HEK293 (cell line): ENCODE measurements around the gene SAP25.

ENCODE experiments used
- AEBP2 ChIP-seq: fragments of 450-650 bp; formaldehyde crosslinking; IDR thresholded peaks from 2 replicates; pipeline ENCODE4 v1.5.1; 2016; ENCODE audit warnings: missing biosample characterization, missing genetic modification characterization, borderline replicate concordance
- BCL6B ChIP-seq: fragments of 450-650 bp; formaldehyde crosslinking; IDR thresholded peaks from 2 replicates; pipeline ENCODE4 v1.5.1; 2017; ENCODE audit warnings: missing biosample characterization, missing genetic modification characterization
- OVOL3 ChIP-seq: fragments of 450-650 bp; formaldehyde crosslinking; IDR thresholded peaks from 2 replicates; pipeline ENCODE4 v1.5.1; 2016; ENCODE audit warnings: missing biosample characterization, missing genetic modification characterization
- PBX3 ChIP-seq: sonication (generic); formaldehyde crosslinking; IDR thresholded peaks from 2 replicates; pipeline ENCODE4 v1.8.1; 2022; ENCODE audit warnings: mild to moderate bottlenecking, moderate library complexity, missing genetic modification reagents
- SP3 ChIP-seq: fragments of 450-650 bp; formaldehyde crosslinking; IDR thresholded peaks from 2 replicates; pipeline ENCODE4 v1.5.1; 2016; ENCODE audit warnings: missing biosample characterization, missing genetic modification characterization
- YY2 ChIP-seq: fragments of 450-650 bp; formaldehyde crosslinking; IDR thresholded peaks from 2 replicates; pipeline ENCODE4 v1.5.1; 2016; ENCODE audit warnings: missing biosample characterization, missing genetic modification characterization
- ZBTB44 ChIP-seq: fragments of 450-650 bp; IDR thresholded peaks from 2 replicates; pipeline ENCODE4 v1.5.1; 2018; ENCODE audit warnings: missing biosample characterization, mild to moderate bottlenecking, missing genetic modification characterization
- ZFP3 ChIP-seq: fragments of 450-650 bp; formaldehyde crosslinking; IDR thresholded peaks from 2 replicates; pipeline ENCODE4 v1.5.1; 2016; ENCODE audit warnings: low read depth, missing biosample characterization, missing genetic modification characterization
- ZFP69B ChIP-seq: fragments of 450-650 bp; formaldehyde crosslinking; IDR thresholded peaks from 2 replicates; pipeline ENCODE4 v1.5.1; 2016; ENCODE audit warnings: missing biosample characterization, missing genetic modification characterization
- ZNF114 ChIP-seq: fragments of 450-650 bp; formaldehyde crosslinking; IDR thresholded peaks from 2 replicates; pipeline ENCODE4 v1.5.0; 2017; ENCODE audit warnings: missing biosample characterization, missing genetic modification characterization
- ZNF148 ChIP-seq: fragments of 450-650 bp; formaldehyde crosslinking; IDR thresholded peaks from 2 replicates; pipeline ENCODE4 v1.5.0; 2017; ENCODE audit warnings: missing biosample characterization, missing genetic modification characterization, borderline replicate concordance
- ZNF211 ChIP-seq: fragments of 450-650 bp; formaldehyde crosslinking; IDR thresholded peaks from 2 replicates; pipeline ENCODE4 v1.5.1; 2016; ENCODE audit warnings: low read depth, missing biosample characterization, missing genetic modification characterization
- ZNF223 ChIP-seq: fragments of 450-650 bp; formaldehyde crosslinking; IDR thresholded peaks from 2 replicates; pipeline ENCODE4 v1.5.1; 2016; ENCODE audit warnings: missing biosample characterization, missing genetic modification characterization
- ZNF23 ChIP-seq: fragments of 450-650 bp; formaldehyde crosslinking; IDR thresholded peaks from 2 replicates; pipeline ENCODE4 v1.5.1; 2016; ENCODE audit warnings: missing biosample characterization, missing genetic modification characterization, borderline replicate concordance
- ZNF335 ChIP-seq: fragments of 450-650 bp; formaldehyde crosslinking; conservative IDR thresholded peaks from 2 replicates; pipeline ENCODE4 v1.5.1; 2016; ENCODE audit warnings: missing biosample characterization, missing genetic modification characterization
- ZNF350 ChIP-seq: fragments of 450-650 bp; formaldehyde crosslinking; IDR thresholded peaks from 2 replicates; pipeline ENCODE4 v1.5.0; 2017; ENCODE audit warnings: missing biosample characterization, mild to moderate bottlenecking, missing genetic modification characterization
- ZNF416 ChIP-seq: fragments of 450-650 bp; formaldehyde crosslinking; IDR thresholded peaks from 2 replicates; pipeline ENCODE4 v1.5.1; 2016; ENCODE audit warnings: missing biosample characterization, missing genetic modification characterization
- ZNF510 ChIP-seq: fragments of 450-650 bp; formaldehyde crosslinking; IDR thresholded peaks from 2 replicates; pipeline ENCODE4 v1.5.1; 2018; ENCODE audit warnings: mild to moderate bottlenecking, missing genetic modification characterization, missing biosample characterization; ENCODE audit not compliant: insufficient replicate concordance
- ZNF571 ChIP-seq: fragments of 450-650 bp; formaldehyde crosslinking; IDR thresholded peaks from 2 replicates; pipeline ENCODE4 v1.5.0; 2017; ENCODE audit warnings: missing biosample characterization, missing genetic modification characterization
- ZNF623 ChIP-seq: fragments of 450-650 bp; formaldehyde crosslinking; IDR thresholded peaks from 2 replicates; pipeline ENCODE4 v1.5.1; 2016; ENCODE audit warnings: missing biosample characterization, missing genetic modification characterization
- ZNF629 ChIP-seq: fragments of 450-650 bp; formaldehyde crosslinking; IDR thresholded peaks from 2 replicates; pipeline ENCODE4 v1.5.1; 2017; ENCODE audit warnings: missing biosample characterization, missing genetic modification characterization
- ZNF701 ChIP-seq: fragments of 450-650 bp; formaldehyde crosslinking; IDR thresholded peaks from 2 replicates; pipeline ENCODE4 v1.5.1; 2016; ENCODE audit warnings: missing biosample characterization, missing genetic modification characterization
- ZNF707 ChIP-seq: fragments of 450-650 bp; formaldehyde crosslinking; IDR thresholded peaks from 2 replicates; pipeline ENCODE4 v1.5.1; 2016; ENCODE audit warnings: missing biosample characterization, missing genetic modification characterization
- ZNF76 ChIP-seq: fragments of 450-650 bp; formaldehyde crosslinking; IDR thresholded peaks from 2 replicates; pipeline ENCODE4; 2016; ENCODE audit warnings: low read depth, missing biosample characterization, missing genetic modification characterization, borderline replicate concordance
- TF ChIP-seq, protein P1 (sequence below): fragments of 450-650 bp; formaldehyde crosslinking; optimal IDR thresholded peaks from 2 replicates; pipeline ENCODE3; 2016; ENCODE audit warnings: missing biosample characterization, mild to moderate bottlenecking, missing genetic modification characterization
- TF ChIP-seq, protein P2 (sequence below): fragments of 450-650 bp; formaldehyde crosslinking; IDR thresholded peaks from 2 replicates; pipeline ENCODE4 v1.5.1; 2016; ENCODE audit warnings: missing biosample characterization, missing genetic modification characterization
- TF ChIP-seq, protein P3 (sequence below): fragments of 450-650 bp; formaldehyde crosslinking; IDR thresholded peaks from 2 replicates; pipeline ENCODE4 v1.5.1; 2017; ENCODE audit warnings: missing biosample characterization, missing genetic modification characterization

SAP25 gene

GRCh38 chr7:100604028-100604975, 30.6 kb upstream of the SAP25 start (continued):
- TF ChIP-seq, protein P1, sequence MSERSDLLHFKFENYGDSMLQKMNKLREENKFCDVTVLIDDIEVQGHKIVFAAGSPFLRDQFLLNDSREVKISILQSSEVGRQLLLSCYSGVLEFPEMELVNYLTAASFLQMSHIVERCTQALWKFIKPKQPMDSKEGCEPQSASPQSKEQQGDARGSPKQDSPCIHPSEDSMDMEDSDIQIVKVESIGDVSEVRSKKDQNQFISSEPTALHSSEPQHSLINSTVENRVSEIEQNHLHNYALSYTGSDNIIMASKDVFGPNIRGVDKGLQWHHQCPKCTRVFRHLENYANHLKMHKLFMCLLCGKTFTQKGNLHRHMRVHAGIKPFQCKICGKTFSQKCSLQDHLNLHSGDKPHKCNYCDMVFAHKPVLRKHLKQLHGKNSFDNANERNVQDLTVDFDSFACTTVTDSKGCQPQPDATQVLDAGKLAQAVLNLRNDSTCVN (tag by site-specific recombination), result peak; percentile 37
- peak; percentile 24 for TF ChIP-seq ZNF629 (tag by site-specific recombination)
- no peak for TF ChIP-seq ZNF211 (tag by site-specific recombination)
- TF ChIP-seq PBX3 (CRISPR knock-in tag), result no peak
- TF ChIP-seq BCL6B (tag by site-specific recombination), result no peak
- no peak for TF ChIP-seq ZNF223 (tag by site-specific recombination)
- TF ChIP-seq ZNF335 (tag by site-specific recombination), result peak; percentile 98
- no peak for TF ChIP-seq ZFP69B (tag by site-specific recombination)
- no peak for TF ChIP-seq ZFP3 (tag by site-specific recombination)
- TF ChIP-seq, protein P2, sequence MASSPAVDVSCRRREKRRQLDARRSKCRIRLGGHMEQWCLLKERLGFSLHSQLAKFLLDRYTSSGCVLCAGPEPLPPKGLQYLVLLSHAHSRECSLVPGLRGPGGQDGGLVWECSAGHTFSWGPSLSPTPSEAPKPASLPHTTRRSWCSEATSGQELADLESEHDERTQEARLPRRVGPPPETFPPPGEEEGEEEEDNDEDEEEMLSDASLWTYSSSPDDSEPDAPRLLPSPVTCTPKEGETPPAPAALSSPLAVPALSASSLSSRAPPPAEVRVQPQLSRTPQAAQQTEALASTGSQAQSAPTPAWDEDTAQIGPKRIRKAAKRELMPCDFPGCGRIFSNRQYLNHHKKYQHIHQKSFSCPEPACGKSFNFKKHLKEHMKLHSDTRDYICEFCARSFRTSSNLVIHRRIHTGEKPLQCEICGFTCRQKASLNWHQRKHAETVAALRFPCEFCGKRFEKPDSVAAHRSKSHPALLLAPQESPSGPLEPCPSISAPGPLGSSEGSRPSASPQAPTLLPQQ, result no peak
- TF ChIP-seq ZNF701 (tag by site-specific recombination), result no peak
- TF ChIP-seq OVOL3 (tag by site-specific recombination), result no peak
- TF ChIP-seq ZBTB44 (tag by site-specific recombination), result no peak
- no peak for TF ChIP-seq ZNF623 (tag by site-specific recombination)
- TF ChIP-seq SP3, result peak; percentile 74
- no peak for TF ChIP-seq ZNF148 (tag by site-specific recombination)
- no peak for TF ChIP-seq AEBP2
- TF ChIP-seq ZNF416 (tag by site-specific recombination), result no peak
- no peak for TF ChIP-seq ZNF510 (tag by site-specific recombination)
- no peak for TF ChIP-seq ZNF707
- TF ChIP-seq ZNF114 (tag by site-specific recombination), result no peak
- TF ChIP-seq, protein P3, sequence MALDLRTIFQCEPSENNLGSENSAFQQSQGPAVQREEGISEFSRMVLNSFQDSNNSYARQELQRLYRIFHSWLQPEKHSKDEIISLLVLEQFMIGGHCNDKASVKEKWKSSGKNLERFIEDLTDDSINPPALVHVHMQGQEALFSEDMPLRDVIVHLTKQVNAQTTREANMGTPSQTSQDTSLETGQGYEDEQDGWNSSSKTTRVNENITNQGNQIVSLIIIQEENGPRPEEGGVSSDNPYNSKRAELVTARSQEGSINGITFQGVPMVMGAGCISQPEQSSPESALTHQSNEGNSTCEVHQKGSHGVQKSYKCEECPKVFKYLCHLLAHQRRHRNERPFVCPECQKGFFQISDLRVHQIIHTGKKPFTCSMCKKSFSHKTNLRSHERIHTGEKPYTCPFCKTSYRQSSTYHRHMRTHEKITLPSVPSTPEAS (tag by site-specific recombination), result no peak
- TF ChIP-seq ZNF350 (tag by site-specific recombination), result no peak
- TF ChIP-seq ZNF571 (tag by site-specific recombination), result no peak
- no peak for TF ChIP-seq YY2 (tag by site-specific recombination)
- no peak for TF ChIP-seq ZNF23 (tag by site-specific recombination)
- peak; percentile 59; the same call in 1 of the 2 replicates for TF ChIP-seq ZNF76
